Right lobe of liver (tissue), 4 donors: Measurements from ENCODE around the gene TTLL6.

ENCODE experiments used
- POLR2A ChIP-seq: fragments of 450-650 bp; IDR thresholded peaks from one replicate; pipeline ENCODE4 v1.6.1; 2017; ENCODE audit warnings: antibody characterized with exemption, mild to moderate bottlenecking
- TF ChIP-seq, protein P1 (sequence below), 4 donors: fragments of 200-600 bp in 3 of 4; fragments of 450-650 bp in 1 of 4; IDR thresholded peaks; one replicate each; pipeline versions ENCODE4 v1.5.1 to v1.8.0; 2016 to 2022; ENCODE audit warnings: antibody characterized with exemption in 4 of 4, mild to moderate bottlenecking in 2 of 4
- donor health status: DM: no; HTN: no; CAD: no.
- donor health status: DM: no; HTN: no; CAD: no.
- donor health status: DM: no; HTN: yes; CAD: no.

DNA sequence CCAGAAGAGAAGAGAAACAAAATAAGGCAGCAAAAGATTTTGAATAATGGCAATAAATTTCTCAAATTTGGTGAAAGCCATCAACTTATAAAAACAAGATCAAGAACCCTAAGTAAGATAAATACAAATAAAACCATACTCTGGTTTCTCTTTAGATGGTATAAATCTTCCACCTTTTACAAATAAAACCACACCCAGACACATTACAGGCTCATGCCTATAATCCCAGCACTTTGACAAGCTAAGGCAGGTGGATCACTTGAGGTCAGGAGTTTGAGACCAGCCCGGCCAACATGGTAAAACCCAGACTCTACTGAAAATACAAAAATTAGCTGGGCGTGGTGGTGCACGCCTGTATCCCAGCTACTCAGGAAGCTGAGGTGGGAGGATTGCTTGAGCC lies 43.8 kb downstream of the TTLL6 start:
- no peak for TF ChIP-seq POLR2A
- TF ChIP-seq, protein P1, sequence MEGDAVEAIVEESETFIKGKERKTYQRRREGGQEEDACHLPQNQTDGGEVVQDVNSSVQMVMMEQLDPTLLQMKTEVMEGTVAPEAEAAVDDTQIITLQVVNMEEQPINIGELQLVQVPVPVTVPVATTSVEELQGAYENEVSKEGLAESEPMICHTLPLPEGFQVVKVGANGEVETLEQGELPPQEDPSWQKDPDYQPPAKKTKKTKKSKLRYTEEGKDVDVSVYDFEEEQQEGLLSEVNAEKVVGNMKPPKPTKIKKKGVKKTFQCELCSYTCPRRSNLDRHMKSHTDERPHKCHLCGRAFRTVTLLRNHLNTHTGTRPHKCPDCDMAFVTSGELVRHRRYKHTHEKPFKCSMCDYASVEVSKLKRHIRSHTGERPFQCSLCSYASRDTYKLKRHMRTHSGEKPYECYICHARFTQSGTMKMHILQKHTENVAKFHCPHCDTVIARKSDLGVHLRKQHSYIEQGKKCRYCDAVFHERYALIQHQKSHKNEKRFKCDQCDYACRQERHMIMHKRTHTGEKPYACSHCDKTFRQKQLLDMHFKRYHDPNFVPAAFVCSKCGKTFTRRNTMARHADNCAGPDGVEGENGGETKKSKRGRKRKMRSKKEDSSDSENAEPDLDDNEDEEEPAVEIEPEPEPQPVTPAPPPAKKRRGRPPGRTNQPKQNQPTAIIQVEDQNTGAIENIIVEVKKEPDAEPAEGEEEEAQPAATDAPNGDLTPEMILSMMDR (IDR thresholded peaks at IDR 0.05), result no peak
